Neural cell (in vitro differentiated cells): ENCODE data around the gene DCAF7. TPM values are rescaled to one million over a fixed set of nuclear protein-coding genes. Genes with fewer than 3 reads are reported as not detected.

ENCODE experiments used
- H2AFZ ChIP-seq: fragments of 200-600, 300-800 bp; sonication (generic), shearing (Covaris generic); 2 replicates; pipeline ENCODE4 v1.6.0; 2014; ENCODE audit warnings: low read depth, mild to moderate bottlenecking, antibody characterized with exemption, low read length, moderate library complexity
- H3F3A ChIP-seq: fragments of 200-600 bp; shearing (Covaris generic); 2 replicates; pipeline ENCODE4 v1.6.1; 2016; ENCODE audit warnings: mild to moderate bottlenecking, moderate library complexity, mixed read lengths, antibody characterized with exemption, low read length; ENCODE audit not compliant: insufficient read depth, poor library complexity, severe bottlenecking
- H3K27ac ChIP-seq: fragments of 200-600, 300-800 bp; sonication (generic), shearing (Covaris generic); 2 replicates; pipeline ENCODE4 v1.5.1; 2014; ENCODE audit warnings: mild to moderate bottlenecking, low read length, moderate library complexity
- H3K27me3 ChIP-seq: fragments of 300-800, 200-600 bp; sonication (generic), shearing (Covaris generic); 2 replicates; pipeline ENCODE4 v1.6.0; 2014; ENCODE audit warnings: mild to moderate bottlenecking, low read depth, low read length, moderate library complexity; ENCODE audit not compliant: insufficient read depth
- H3K36me3 ChIP-seq: fragments of 300-800, 200-600 bp; sonication (generic), shearing (Covaris generic); 2 replicates; pipeline ENCODE4 v1.5.1; 2014; ENCODE audit warnings: mild to moderate bottlenecking, antibody characterized with exemption, low read length, moderate library complexity; ENCODE audit not compliant: insufficient read depth
- H3K4me2 ChIP-seq: fragments of 300-800, 200-600 bp; sonication (generic), shearing (Covaris generic); 2 replicates; pipeline ENCODE4 v1.6.0; 2014; ENCODE audit warnings: mild to moderate bottlenecking, low read length
- H3K4me3 ChIP-seq: fragments of 300-800, 200-600 bp; sonication (generic), shearing (Covaris generic); 2 replicates; pipeline ENCODE4 v1.5.1; 2014; ENCODE audit warnings: mild to moderate bottlenecking, low read length, moderate library complexity
- H3K79me2 ChIP-seq: fragments of 200-600 bp; shearing (Covaris generic); replicated peaks from 2 replicates; pipeline ENCODE4 v1.6.0; 2014; ENCODE audit warnings: mild to moderate bottlenecking, low read length, moderate library complexity; ENCODE audit not compliant: insufficient read depth
- H3K9ac ChIP-seq: fragments of 300-800, 200-600 bp; sonication (generic), shearing (Covaris generic); 2 replicates; pipeline ENCODE4 v1.6.1; 2016; ENCODE audit warnings: mild to moderate bottlenecking, low read length, mixed read lengths
- H3K9me2 ChIP-seq: fragments of 200-600 bp; shearing (Covaris generic); 2 replicates; pipeline ENCODE4 v1.6.1; 2016; ENCODE audit warnings: mild to moderate bottlenecking, low read length, mixed read lengths; ENCODE audit not compliant: insufficient read depth
- H3K9me3 ChIP-seq: fragments of 200-600, 300-800 bp; sonication (generic), shearing (Covaris generic); 2 replicates; pipeline ENCODE4 v1.6.1; 2016; ENCODE audit warnings: mild to moderate bottlenecking, mixed run types, low read length, moderate library complexity, mixed read lengths
- H4K20me1 ChIP-seq: fragments of 200-600 bp; shearing (Covaris generic); 2 replicates; pipeline ENCODE4 v1.6.1; 2016; ENCODE audit warnings: mild to moderate bottlenecking, mixed run types; ENCODE audit not compliant: insufficient read depth
- EP300 ChIP-seq: fragments of 450-650 bp; conservative IDR thresholded peaks from 2 replicates; pipeline ENCODE4 v1.6.1; 2014; ENCODE audit warnings: antibody characterized with exemption, mild to moderate bottlenecking, moderate library complexity; ENCODE audit not compliant: poor library complexity, severe bottlenecking
- EZH2 ChIP-seq: fragments of 200-600, 300-800 bp; shearing (Covaris generic), sonication (generic); IDR thresholded peaks from 2 replicates; pipeline ENCODE4 v1.6.1; 2014; ENCODE audit warnings: antibody characterized with exemption, low read length, borderline replicate concordance, mild to moderate bottlenecking; ENCODE audit not compliant: insufficient read depth, poor library complexity, severe bottlenecking
- MXI1 ChIP-seq: fragments of 450-650 bp; conservative IDR thresholded peaks from 2 replicates; pipeline ENCODE4 v1.6.1; 2014; ENCODE audit warnings: antibody characterized with exemption, mild to moderate bottlenecking; ENCODE audit not compliant: poor library complexity, severe bottlenecking
- POLR2AphosphoS5 ChIP-seq: IDR thresholded peaks from 2 replicates; pipeline ENCODE4 v1.6.1; 2012
- RAD21 ChIP-seq: fragments of 450-650 bp; conservative IDR thresholded peaks from 2 replicates; pipeline ENCODE4 v1.6.1; 2014; ENCODE audit warnings: antibody characterized with exemption, mild to moderate bottlenecking, moderate library complexity
- SMC3 ChIP-seq: fragments of 450-650 bp; conservative IDR thresholded peaks from 2 replicates; pipeline ENCODE4 v1.6.1; 2014; ENCODE audit warnings: antibody characterized with exemption, mild to moderate bottlenecking, moderate library complexity; ENCODE audit not compliant: poor library complexity
- TAF1 ChIP-seq: IDR thresholded peaks from 2 replicates; pipeline ENCODE4 v1.6.1; 2012; ENCODE audit warnings: low read depth
- polyA plus RNA-seq: library from polyadenylated mRNA; depleted of rRNA; stranded (reverse); fragments of >200 nt; gene quantifications from 2 replicates; pipeline ENCODE4 v1.2.3, GENCODE V29; 2014
- TF ChIP-seq, protein P1 (sequence below): fragments of 450-650 bp; IDR thresholded peaks from 2 replicates; pipeline ENCODE4 v1.5.1; 2014; ENCODE audit warnings: antibody characterized with exemption, mild to moderate bottlenecking, moderate library complexity; ENCODE audit not compliant: poor library complexity, severe bottlenecking
- TF ChIP-seq, protein P2 (sequence below): IDR thresholded peaks from 2 replicates; pipeline ENCODE4 v1.6.1; 2012; ENCODE audit warnings: borderline replicate concordance

The DCAF7 gene
- polyA plus RNA-seq, 1 donor from 2014 or later: 35.3 TPM

DNA sequence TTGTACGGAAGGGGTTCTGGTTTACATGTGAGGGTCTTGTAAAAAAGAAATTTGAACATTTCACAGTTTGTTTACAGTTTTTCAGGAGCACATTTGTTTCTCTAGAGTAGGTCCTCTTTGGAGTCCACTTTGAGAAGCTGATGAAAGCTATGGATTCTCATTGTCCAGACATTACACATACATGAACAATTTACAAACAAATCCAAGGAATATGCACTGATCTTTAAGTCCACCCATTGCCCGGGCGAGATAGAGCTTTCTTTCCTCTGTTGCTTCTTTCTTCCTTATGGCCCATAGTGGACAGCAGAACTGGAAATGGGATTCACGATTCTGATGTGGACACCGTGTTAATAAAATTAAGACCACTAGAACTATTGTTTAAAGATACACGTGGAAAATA is 1.9 kb downstream of the DCAF7 start:
- H3K4me2 ChIP-seq: peak overlapping the region; percentile 81
- no peaks in the 10 kb centered on the region for H3K27me3 ChIP-seq
- no peak overlapping the region for H2AFZ ChIP-seq
- H4K20me1 ChIP-seq: peaks cover 3% of the 10 kb centered on the region
- H3K4me3 ChIP-seq: peak overlapping the region; percentile 93
- no peaks in the 10 kb centered on the region for H3K36me3 ChIP-seq
- no peak for TF ChIP-seq TAF1
- TF ChIP-seq, protein P1, sequence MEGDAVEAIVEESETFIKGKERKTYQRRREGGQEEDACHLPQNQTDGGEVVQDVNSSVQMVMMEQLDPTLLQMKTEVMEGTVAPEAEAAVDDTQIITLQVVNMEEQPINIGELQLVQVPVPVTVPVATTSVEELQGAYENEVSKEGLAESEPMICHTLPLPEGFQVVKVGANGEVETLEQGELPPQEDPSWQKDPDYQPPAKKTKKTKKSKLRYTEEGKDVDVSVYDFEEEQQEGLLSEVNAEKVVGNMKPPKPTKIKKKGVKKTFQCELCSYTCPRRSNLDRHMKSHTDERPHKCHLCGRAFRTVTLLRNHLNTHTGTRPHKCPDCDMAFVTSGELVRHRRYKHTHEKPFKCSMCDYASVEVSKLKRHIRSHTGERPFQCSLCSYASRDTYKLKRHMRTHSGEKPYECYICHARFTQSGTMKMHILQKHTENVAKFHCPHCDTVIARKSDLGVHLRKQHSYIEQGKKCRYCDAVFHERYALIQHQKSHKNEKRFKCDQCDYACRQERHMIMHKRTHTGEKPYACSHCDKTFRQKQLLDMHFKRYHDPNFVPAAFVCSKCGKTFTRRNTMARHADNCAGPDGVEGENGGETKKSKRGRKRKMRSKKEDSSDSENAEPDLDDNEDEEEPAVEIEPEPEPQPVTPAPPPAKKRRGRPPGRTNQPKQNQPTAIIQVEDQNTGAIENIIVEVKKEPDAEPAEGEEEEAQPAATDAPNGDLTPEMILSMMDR: no peak
- no peak for TF ChIP-seq EP300
- no peak for TF ChIP-seq RAD21
- no peak for TF ChIP-seq EZH2
- TF ChIP-seq, protein P2, sequence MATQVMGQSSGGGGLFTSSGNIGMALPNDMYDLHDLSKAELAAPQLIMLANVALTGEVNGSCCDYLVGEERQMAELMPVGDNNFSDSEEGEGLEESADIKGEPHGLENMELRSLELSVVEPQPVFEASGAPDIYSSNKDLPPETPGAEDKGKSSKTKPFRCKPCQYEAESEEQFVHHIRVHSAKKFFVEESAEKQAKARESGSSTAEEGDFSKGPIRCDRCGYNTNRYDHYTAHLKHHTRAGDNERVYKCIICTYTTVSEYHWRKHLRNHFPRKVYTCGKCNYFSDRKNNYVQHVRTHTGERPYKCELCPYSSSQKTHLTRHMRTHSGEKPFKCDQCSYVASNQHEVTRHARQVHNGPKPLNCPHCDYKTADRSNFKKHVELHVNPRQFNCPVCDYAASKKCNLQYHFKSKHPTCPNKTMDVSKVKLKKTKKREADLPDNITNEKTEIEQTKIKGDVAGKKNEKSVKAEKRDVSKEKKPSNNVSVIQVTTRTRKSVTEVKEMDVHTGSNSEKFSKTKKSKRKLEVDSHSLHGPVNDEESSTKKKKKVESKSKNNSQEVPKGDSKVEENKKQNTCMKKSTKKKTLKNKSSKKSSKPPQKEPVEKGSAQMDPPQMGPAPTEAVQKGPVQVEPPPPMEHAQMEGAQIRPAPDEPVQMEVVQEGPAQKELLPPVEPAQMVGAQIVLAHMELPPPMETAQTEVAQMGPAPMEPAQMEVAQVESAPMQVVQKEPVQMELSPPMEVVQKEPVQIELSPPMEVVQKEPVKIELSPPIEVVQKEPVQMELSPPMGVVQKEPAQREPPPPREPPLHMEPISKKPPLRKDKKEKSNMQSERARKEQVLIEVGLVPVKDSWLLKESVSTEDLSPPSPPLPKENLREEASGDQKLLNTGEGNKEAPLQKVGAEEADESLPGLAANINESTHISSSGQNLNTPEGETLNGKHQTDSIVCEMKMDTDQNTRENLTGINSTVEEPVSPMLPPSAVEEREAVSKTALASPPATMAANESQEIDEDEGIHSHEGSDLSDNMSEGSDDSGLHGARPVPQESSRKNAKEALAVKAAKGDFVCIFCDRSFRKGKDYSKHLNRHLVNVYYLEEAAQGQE: no peak
- TF ChIP-seq MXI1: no peak
- no peak for TF ChIP-seq SMC3
- H3F3A ChIP-seq: no peaks in the 10 kb centered on the region
- no peaks in the 10 kb centered on the region for H3K9me2 ChIP-seq
- H3K9ac ChIP-seq: peak overlapping the region; percentile 7
- peaks cover 54% of the 10 kb centered on the region for H3K79me2 ChIP-seq
- peak overlapping the region; percentile 11 for H3K27ac ChIP-seq
- no peaks in the 10 kb centered on the region for H3K9me3 ChIP-seq

DNA sequence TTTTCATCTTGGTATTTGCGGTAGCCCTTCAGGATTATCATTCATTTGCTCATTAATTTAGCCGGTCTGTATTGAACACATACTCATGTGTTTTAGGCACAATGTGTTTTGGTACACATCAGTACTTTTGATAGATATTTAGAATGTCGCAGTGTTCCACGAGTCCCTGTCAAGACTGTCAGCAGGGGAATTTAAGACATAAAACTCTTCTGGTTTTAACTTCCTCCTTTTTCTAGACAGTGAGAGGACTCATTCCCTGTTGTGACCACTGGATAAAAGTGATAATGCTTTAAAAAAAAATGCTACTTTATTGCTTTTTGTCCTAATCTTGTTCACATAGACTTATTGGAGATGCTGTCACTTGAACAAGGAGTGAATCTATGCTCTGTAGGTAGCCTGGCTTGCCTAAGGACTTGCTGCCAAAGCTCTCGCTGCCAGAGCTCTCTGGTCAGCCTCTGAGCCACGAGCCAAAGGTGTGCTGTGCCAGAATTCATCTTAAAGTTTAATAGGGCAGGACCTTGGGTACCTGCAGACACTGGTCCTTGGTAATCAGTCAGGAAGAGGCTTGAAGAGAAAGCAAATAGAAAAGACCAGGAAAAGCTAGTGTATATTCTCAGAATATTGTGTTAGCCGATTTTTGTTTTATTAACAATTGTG is 5.4 kb downstream of the DCAF7 start:
- no peak overlapping the region for H3K4me3 ChIP-seq
- H3K27ac ChIP-seq: no peak overlapping the region
- H4K20me1 ChIP-seq: peaks cover 3% of the 10 kb centered on the region
- no peak for TF ChIP-seq MXI1
- no peak for TF ChIP-seq TAF1
- TF ChIP-seq SMC3: no peak
- TF ChIP-seq POLR2AphosphoS5: no peak
- TF ChIP-seq RAD21: no peak
- TF ChIP-seq, protein P1: no peak
- TF ChIP-seq, protein P2: no peak
- TF ChIP-seq EP300: no peak
- TF ChIP-seq EZH2: no peak
- H3K9ac ChIP-seq: no peak overlapping the region
- H3K4me2 ChIP-seq: no peak overlapping the region
- no peak overlapping the region for H2AFZ ChIP-seq
- H3K9me3 ChIP-seq: no peaks in the 10 kb centered on the region
- H3K27me3 ChIP-seq: no peaks in the 10 kb centered on the region
- H3F3A ChIP-seq: no peaks in the 10 kb centered on the region
- peaks cover 82% of the 10 kb centered on the region for H3K79me2 ChIP-seq
- H3K36me3 ChIP-seq: no peaks in the 10 kb centered on the region
- H3K9me2 ChIP-seq: no peaks in the 10 kb centered on the region
